Measurements from ENCODE around the gene CLEC7A.

Gene CLEC7A

GRCh38 chr12:10067264-10067663 is 62.7 kb downstream of the CLEC7A start:
- no peak for DNase-seq
- in situ Hi-C loops (cut with MboI; ENCODE audit: low pct_unique_long_range_greater_than_20kb, low sequenced_read_pairs): no loop called here
